ENCODE data around the gene TWF1.

The TWF1 gene

DNA sequence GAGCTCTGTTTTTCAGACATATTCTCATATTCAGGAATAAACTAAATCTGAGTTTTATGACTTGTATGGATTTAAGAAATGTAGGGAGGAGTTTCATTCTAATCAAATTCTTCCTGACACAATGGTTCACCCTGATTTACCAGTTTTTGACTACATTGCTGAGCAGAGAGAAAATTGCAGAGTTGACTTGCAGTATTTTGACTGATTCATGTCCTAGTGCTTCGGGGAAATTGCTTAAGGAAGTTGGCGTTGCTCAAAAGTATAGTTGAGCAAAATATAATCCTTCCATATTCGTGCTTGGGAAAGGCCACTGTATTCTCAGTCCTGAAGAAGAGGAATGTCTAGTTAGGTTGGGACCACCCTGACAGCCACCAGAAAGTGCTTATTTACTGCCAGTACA is 1.3 kb upstream of the TWF1 start:
- Histone ChIP-seq H3K4me3 (ENCODE audit: insufficient read depth, low read depth, low read length) (no peak overlapping the region), H3K36me3 (ENCODE audit: control insufficient read depth, insufficient read depth, low read length) (no peaks in the 10 kb centered on the region), H3K4me1 (ENCODE audit: control insufficient read depth, insufficient read depth, low read length) (no peaks in the 10 kb centered on the region), H3K27me3 (ENCODE audit: control insufficient read depth, insufficient read depth, low read length, poor library complexity, severe bottlenecking) (no peaks in the 10 kb centered on the region), H3K9me3 (ENCODE audit: control insufficient read depth, low read length) (no peaks in the 10 kb centered on the region), H3K27ac (ENCODE audit: insufficient read depth, low read depth, low read length, poor library complexity, severe bottlenecking) (no peak overlapping the region)
- WGBS, 2 experiments: 96% methylated on average over 3 of the region's 3 CpGs

DNA sequence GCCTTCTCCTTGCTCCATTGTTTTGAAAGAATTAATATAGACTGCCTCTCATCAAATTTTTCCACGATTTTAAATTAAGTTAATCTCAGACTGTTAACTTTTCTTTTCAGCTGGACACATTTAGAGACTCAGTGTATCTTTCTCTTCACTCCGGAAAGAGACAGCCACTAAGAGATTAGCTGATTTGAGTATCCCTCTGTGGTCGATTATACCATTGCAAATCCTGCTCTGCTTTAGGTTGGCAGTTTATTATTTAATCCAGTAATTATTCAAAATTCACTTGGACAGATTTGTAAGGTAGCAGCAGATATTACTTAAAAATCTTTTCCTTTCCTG is 588 bp upstream of the TWF1 start:
- Histone ChIP-seq H3K9me3 (ENCODE audit: control insufficient read depth, low read length) (no peaks in the 10 kb centered on the region), H3K27me3 (ENCODE audit: control insufficient read depth, insufficient read depth, low read length, poor library complexity, severe bottlenecking) (no peaks in the 10 kb centered on the region), H3K36me3 (ENCODE audit: control insufficient read depth, insufficient read depth, low read length) (no peaks in the 10 kb centered on the region), H3K4me1 (ENCODE audit: control insufficient read depth, insufficient read depth, low read length) (no peaks in the 10 kb centered on the region), H3K27ac (ENCODE audit: insufficient read depth, low read depth, low read length, poor library complexity, severe bottlenecking) (peak overlapping the region; percentile 87), H3K4me3 (ENCODE audit: insufficient read depth, low read depth, low read length) (peak overlapping the region; percentile 92)
- WGBS, 2 experiments: 38 to 39% methylated on average over 1 to 3 of the region's 3 CpGs

DNA sequence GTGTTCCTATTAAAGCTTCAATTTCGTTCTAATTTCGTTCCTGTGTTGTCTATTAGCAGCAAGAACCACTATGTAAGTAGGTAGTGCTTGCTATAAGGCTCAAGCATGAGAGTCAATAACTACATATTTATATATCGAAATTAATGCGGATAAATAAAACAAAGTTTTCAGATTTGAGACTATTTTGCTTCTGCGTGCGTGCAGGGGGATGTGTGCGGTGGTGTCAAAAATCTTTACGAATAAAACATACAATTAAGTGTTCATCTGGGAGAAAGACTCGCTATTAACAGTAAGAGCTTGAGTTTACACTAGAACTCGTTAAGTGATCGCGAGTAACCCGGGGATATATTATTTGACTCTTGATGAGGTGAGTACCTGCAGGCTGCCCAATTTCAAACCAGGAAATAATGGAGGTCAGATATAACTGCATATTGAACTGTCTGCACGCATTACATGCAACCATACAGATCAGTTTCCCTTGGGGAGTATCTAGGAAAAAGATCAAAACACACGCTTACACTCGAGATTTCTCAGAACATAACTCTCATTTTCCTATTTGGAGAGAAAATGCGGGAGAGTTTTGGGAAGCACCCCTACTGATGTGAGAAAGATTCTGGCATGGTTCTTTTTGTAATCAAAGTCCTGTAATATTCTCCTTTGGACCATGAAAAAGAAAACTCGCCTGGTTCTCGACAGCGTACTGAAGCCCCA is 813 bp downstream of the TWF1 start:
- WGBS, 2 experiments: 9 to 22% methylated on average over 16 to 20 of the region's 20 CpGs
- Histone ChIP-seq H3K27me3 (ENCODE audit: control insufficient read depth, insufficient read depth, low read length, poor library complexity, severe bottlenecking) (no peaks in the 10 kb centered on the region), H3K36me3 (ENCODE audit: control insufficient read depth, insufficient read depth, low read length) (peaks cover 6% of the 10 kb centered on the region), H3K27ac (ENCODE audit: insufficient read depth, low read depth, low read length, poor library complexity, severe bottlenecking) (no peak overlapping the region), H3K9me3 (ENCODE audit: control insufficient read depth, low read length) (no peaks in the 10 kb centered on the region), H3K4me3 (ENCODE audit: insufficient read depth, low read depth, low read length) (peak overlapping the region; percentile 92), H3K4me1 (ENCODE audit: control insufficient read depth, insufficient read depth, low read length) (no peaks in the 10 kb centered on the region)

DNA sequence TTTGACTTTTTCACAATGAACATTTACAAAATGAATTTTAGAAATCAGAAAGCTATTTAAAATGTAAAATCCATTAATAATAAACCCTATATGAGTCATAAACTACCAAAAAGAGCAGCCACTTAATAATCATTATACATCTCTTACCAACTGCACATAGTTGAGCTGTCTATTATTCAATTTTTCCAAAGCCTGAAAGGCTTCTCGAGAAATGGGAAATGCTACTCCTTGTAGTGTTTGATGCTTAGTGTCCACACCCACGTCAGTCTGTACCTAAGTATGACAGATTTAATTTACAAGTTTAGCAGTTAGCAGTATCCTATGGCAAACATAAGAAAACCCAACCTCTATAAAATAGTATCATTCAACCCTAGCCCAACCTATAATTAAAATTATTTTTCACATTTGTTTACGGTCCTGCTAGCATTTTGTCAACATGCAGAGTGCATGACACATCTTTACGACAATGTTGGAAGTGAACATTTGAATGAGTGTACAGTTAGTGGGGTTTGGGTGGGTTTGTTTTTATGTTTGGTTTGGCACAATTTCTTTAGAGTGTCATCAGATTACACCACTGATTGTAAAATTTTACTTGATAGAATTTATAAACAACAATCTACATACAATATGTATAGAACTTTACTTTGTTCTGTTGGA is 8.4 kb downstream of the TWF1 start:
- H3K36me3 ChIP-seq (ENCODE audit: control insufficient read depth, insufficient read depth, low read length): peaks cover 28% of the 10 kb centered on the region
- H3K27me3 ChIP-seq (ENCODE audit: control insufficient read depth, insufficient read depth, low read length, poor library complexity, severe bottlenecking): no peaks in the 10 kb centered on the region

DNA sequence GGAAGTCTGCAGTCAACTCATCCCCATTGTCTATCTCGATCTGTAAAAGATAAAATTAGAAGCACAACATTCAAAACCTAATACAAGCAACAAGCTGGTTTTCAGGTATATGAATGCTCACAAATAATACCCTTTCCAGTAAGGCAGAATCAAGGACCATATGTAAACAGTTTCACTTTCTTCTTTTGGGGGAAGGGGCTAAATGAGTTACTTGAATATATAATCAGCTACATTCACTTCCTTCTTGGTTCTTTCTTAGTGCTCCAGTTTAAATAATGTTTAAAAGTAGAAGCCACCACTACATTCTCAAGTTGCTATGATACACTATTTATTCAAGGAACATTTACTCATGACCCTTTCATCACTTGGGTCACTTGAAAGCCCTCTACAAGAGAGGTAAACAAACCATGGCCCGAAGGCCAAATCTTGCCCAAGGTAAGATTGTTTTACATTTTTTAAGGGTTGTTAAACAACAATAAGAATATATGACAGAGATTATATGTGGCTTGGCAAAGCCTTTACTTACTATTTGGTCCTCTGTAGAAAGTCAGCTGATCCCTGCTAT is 10.3 kb downstream of the TWF1 start:
- peaks cover 24% of the 10 kb centered on the region for H3K36me3 ChIP-seq (ENCODE audit: control insufficient read depth, insufficient read depth, low read length)
- H3K9me3 ChIP-seq (ENCODE audit: control insufficient read depth, low read length): no peaks in the 10 kb centered on the region
- no peaks in the 10 kb centered on the region for H3K4me1 ChIP-seq (ENCODE audit: control insufficient read depth, insufficient read depth, low read length)
- H3K4me3 ChIP-seq (ENCODE audit: insufficient read depth, low read depth, low read length): no peak overlapping the region
- no peak overlapping the region for H3K27ac ChIP-seq (ENCODE audit: insufficient read depth, low read depth, low read length, poor library complexity, severe bottlenecking)
- WGBS, 2 experiments: 96 to 100% methylated on average over 2 of the region's 2 CpGs
- H3K27me3 ChIP-seq (ENCODE audit: control insufficient read depth, insufficient read depth, low read length, poor library complexity, severe bottlenecking): no peaks in the 10 kb centered on the region

More for the DNA sequence above, 8.4 kb downstream of the TWF1 start:
- H3K9me3 ChIP-seq (ENCODE audit: control insufficient read depth, low read length): no peaks in the 10 kb centered on the region
- 97 to 98% methylated on average over 3 to 4 of the region's 4 CpGs for WGBS, 2 experiments
- H3K27ac ChIP-seq (ENCODE audit: insufficient read depth, low read depth, low read length, poor library complexity, severe bottlenecking): no peak overlapping the region
- no peaks in the 10 kb centered on the region for H3K4me1 ChIP-seq (ENCODE audit: control insufficient read depth, insufficient read depth, low read length)
- H3K4me3 ChIP-seq (ENCODE audit: insufficient read depth, low read depth, low read length): no peak overlapping the region

DNA sequence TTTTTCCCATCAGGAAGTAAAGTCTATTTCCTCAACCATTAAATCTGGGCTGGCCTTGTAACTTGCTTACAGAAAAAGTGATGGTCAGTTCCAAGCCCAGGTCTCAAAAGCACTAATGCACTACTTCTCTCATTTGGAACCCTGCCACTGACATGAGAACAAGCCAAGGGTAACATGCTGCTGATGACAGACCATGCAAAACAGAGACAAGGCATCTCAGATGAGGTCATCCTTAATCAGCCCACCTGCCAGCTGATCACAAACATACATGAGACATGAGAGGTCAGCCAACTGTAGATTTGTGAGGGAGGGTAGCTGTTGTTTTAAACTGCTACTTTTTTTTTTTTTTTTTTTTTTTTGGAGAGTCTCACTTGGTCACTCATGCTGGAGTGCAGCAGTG is 16.2 kb downstream of the TWF1 start:
- no peaks in the 10 kb centered on the region for H3K27me3 ChIP-seq (ENCODE audit: control insufficient read depth, insufficient read depth, low read length, poor library complexity, severe bottlenecking)
- H3K4me1 ChIP-seq (ENCODE audit: control insufficient read depth, insufficient read depth, low read length): no peaks in the 10 kb centered on the region
- H3K9me3 ChIP-seq (ENCODE audit: control insufficient read depth, low read length): no peaks in the 10 kb centered on the region
- no peak overlapping the region for H3K4me3 ChIP-seq (ENCODE audit: insufficient read depth, low read depth, low read length)
- H3K27ac ChIP-seq (ENCODE audit: insufficient read depth, low read depth, low read length, poor library complexity, severe bottlenecking): no peak overlapping the region
- no peaks in the 10 kb centered on the region for H3K36me3 ChIP-seq (ENCODE audit: control insufficient read depth, insufficient read depth, low read length)

DNA sequence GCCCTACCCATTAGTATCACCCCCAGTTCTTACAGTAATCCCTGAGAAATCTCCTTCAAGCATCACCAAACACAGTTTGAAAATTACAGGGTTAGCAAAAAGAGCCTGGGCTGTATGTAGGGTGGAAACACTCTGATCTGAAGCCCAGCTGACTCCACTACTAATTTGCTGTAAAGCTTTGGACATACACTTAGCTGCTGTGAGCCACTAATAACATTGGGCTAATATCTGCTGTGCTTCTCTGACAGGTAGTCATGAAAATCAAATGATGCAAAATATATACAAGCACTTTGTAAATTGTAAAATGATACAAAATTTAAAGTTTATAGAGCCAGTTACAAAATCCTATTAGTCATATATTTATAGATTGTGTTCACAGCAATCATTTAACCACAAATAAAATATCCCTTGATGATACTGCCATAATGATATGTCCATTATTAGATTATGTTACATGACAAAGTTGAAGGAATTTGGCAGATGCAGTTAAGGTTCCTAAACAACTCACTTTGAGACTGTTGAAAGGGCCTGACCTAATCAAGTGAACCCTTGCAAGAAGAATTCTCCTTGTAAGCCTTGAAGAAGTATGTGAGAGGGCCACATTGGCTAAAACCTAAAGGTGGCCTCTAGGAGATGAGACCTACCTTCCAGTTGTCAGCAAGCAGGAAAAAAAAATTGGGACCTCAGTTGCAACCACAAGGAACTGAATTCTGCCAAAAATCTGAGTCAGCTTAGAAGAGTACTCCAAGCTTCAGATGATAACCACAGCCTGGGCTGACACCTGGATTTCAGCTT is 19.0 kb downstream of the TWF1 start:
- H3K27ac ChIP-seq (ENCODE audit: insufficient read depth, low read depth, low read length, poor library complexity, severe bottlenecking): no peak overlapping the region
- no peaks in the 10 kb centered on the region for H3K27me3 ChIP-seq (ENCODE audit: control insufficient read depth, insufficient read depth, low read length, poor library complexity, severe bottlenecking)
- H3K4me1 ChIP-seq (ENCODE audit: control insufficient read depth, insufficient read depth, low read length): no peaks in the 10 kb centered on the region
- H3K9me3 ChIP-seq (ENCODE audit: control insufficient read depth, low read length): no peaks in the 10 kb centered on the region
- no peak overlapping the region for H3K4me3 ChIP-seq (ENCODE audit: insufficient read depth, low read depth, low read length)
- H3K36me3 ChIP-seq (ENCODE audit: control insufficient read depth, insufficient read depth, low read length): no peaks in the 10 kb centered on the region

DNA sequence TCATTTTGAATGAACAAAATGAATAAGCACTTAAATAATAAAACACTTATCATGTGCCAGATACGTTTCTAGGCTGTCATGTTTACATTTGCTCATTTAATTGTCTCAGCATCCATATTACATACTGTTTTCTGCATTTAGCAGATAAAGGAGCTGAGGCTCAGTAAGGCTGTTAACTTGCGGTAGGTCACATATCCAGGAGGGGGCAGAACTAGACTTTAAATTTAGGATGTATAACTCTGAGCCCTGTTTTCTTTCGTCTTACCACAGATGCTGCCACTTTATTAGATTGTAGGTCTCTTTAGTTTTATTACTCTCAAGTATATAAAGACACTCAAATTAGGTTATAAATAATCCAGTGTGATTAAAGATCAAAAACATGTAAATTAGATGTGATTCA is 29.6 kb downstream of the TWF1 start:
- Histone ChIP-seq H3K27ac (ENCODE audit: insufficient read depth, low read depth, low read length, poor library complexity, severe bottlenecking) (no peak overlapping the region), H3K4me3 (ENCODE audit: insufficient read depth, low read depth, low read length) (no peak overlapping the region), H3K27me3 (ENCODE audit: control insufficient read depth, insufficient read depth, low read length, poor library complexity, severe bottlenecking) (no peaks in the 10 kb centered on the region), H3K36me3 (ENCODE audit: control insufficient read depth, insufficient read depth, low read length) (no peaks in the 10 kb centered on the region), H3K4me1 (ENCODE audit: control insufficient read depth, insufficient read depth, low read length) (no peaks in the 10 kb centered on the region), H3K9me3 (ENCODE audit: control insufficient read depth, low read length) (no peaks in the 10 kb centered on the region)
- WGBS, 2 experiments: 56% methylated on average over 2 of the region's 3 CpGs; no CpG with 5 or more reads in 1 of the 2 experiments

DNA sequence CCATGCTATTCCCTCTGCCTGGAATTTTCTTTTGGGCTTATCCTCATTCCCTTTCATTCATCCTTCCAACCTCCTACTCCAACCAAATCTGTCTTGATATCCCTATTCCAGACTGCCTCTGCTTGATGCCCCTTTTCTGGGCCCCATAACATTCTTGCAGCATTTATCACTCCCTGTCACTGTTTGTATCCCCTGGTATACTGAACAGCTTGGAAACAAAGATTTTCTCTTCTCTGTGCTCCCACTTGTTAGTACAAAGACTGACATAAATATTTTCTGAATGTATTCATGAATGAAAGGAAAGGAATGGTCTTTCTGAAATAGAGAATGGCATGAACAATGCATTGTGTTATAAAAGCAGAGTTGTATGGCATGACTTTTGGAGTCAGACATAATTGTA is 39.8 kb downstream of the TWF1 start:
- Histone ChIP-seq H3K36me3 (ENCODE audit: control insufficient read depth, insufficient read depth, low read length) (no peaks in the 10 kb centered on the region), H3K9me3 (ENCODE audit: control insufficient read depth, low read length) (no peaks in the 10 kb centered on the region), H3K27me3 (ENCODE audit: control insufficient read depth, insufficient read depth, low read length, poor library complexity, severe bottlenecking) (no peaks in the 10 kb centered on the region), H3K4me1 (ENCODE audit: control insufficient read depth, insufficient read depth, low read length) (no peaks in the 10 kb centered on the region), H3K27ac (ENCODE audit: insufficient read depth, low read depth, low read length, poor library complexity, severe bottlenecking) (no peak overlapping the region), H3K4me3 (ENCODE audit: insufficient read depth, low read depth, low read length) (no peak overlapping the region)

DNA sequence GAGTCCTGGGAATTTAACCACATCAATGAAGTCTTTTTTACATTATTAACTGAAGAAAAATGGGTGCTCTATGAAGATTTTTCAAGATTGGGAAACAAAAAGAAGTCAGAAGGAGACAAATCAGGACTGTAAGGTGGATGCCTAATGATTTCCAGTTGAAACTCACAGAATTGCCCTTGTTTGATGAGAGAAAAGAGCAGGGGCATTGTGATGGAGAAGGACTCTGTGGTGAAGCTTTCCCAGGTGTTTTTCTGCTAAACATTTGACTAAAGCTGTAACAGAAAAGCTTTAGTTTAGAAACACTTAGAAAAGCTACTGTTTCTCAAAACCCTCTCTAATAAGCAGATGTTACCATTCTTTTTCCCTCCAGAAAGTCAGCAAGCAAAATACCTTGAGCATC is 41.6 kb downstream of the TWF1 start:
- no peak overlapping the region for H3K4me3 ChIP-seq (ENCODE audit: insufficient read depth, low read depth, low read length)
- H3K36me3 ChIP-seq (ENCODE audit: control insufficient read depth, insufficient read depth, low read length): no peaks in the 10 kb centered on the region
- no peaks in the 10 kb centered on the region for H3K9me3 ChIP-seq (ENCODE audit: control insufficient read depth, low read length)
- H3K27me3 ChIP-seq (ENCODE audit: control insufficient read depth, insufficient read depth, low read length, poor library complexity, severe bottlenecking): no peaks in the 10 kb centered on the region
- H3K27ac ChIP-seq (ENCODE audit: insufficient read depth, low read depth, low read length, poor library complexity, severe bottlenecking): no peak overlapping the region
- no peaks in the 10 kb centered on the region for H3K4me1 ChIP-seq (ENCODE audit: control insufficient read depth, insufficient read depth, low read length)

Measured in ectodermal cell (in vitro differentiated cells).